Tibial nerve (tissue), 4 donors: ENCODE data around the gene RPS6KL1. TPM values are rescaled to one million over a fixed set of nuclear protein-coding genes. Genes with fewer than 3 reads are reported as not detected.

Source experiments
- DNase-seq, 2 donors: peaks; one replicate each; pipeline ENCODE4 v3.0.0-alpha.2; 2019; ENCODE audit warnings: low spot score in 2 of 2
- H3K27ac ChIP-seq, 4 donors: fragments of 200-600 bp; sonication (generic) in 3 of 4; one replicate each; pipeline ENCODE4 v1.5.1; 2017 to 2019; ENCODE audit warnings: mild to moderate bottlenecking in 1 of 4
- H3K27me3 ChIP-seq, 2 donors: fragments of 200-600 bp; sonication (generic) in 1 of 2; one replicate each; pipeline versions ENCODE4 v1.5.1 to v1.6.0; 2017 to 2019
- H3K36me3 ChIP-seq, 3 donors: fragments of 200-600 bp; sonication (generic); one replicate each; pipeline ENCODE4 v1.5.1; 2018 to 2019
- H3K4me1 ChIP-seq, 4 donors: fragments of 200-600 bp; sonication (generic) in 3 of 4; one replicate each; pipeline ENCODE4 v1.5.1; 2017 to 2019
- H3K4me3 ChIP-seq, 4 donors: fragments of 200-600 bp; sonication (generic) in 3 of 4; one replicate each; pipeline ENCODE4 v1.5.1; 2017 to 2019; ENCODE audit warnings: mild to moderate bottlenecking in 1 of 4, moderate library complexity in 1 of 4
- H3K9me3 ChIP-seq, 4 donors: fragments of 200-600 bp; sonication (generic) in 3 of 4; one replicate each; pipeline ENCODE4 v1.5.1; 2017 to 2019
- CTCF ChIP-seq, 5 experiments: fragments of 200-600 bp in 3 of 5; fragments of 450-650 bp in 2 of 5; sonication (generic) in 3 of 5; IDR thresholded peaks; one replicate each; pipeline ENCODE4 v1.5.1; 2016 to 2019; ENCODE audit warnings: antibody characterized with exemption in 5 of 5, mild to moderate bottlenecking in 3 of 5, moderate library complexity in 2 of 5
- EP300 ChIP-seq, 2 donors: sonication (generic); formaldehyde crosslinking; IDR thresholded peaks; one replicate each; pipeline ENCODE4 v1.6.1; 2017; ENCODE audit warnings: antibody characterized with exemption in 2 of 2, mild to moderate bottlenecking in 1 of 2
- POLR2A ChIP-seq, 2 donors: fragments of 450-650 bp; IDR thresholded peaks; one replicate each; pipeline ENCODE4 v1.6.1; 2017; ENCODE audit warnings: antibody characterized with exemption in 2 of 2, mild to moderate bottlenecking in 2 of 2, moderate library complexity in 2 of 2
- WGBS, 2 donors: methylation state at CpG; one replicate each; pipeline ENCODE4 v1.1.5; 2018; 5-methylcytosine and 5-hydroxymethylcytosine counted together
- total RNA-seq, 4 donors: library from RNA; depleted of rRNA; stranded (reverse); fragments of >200 nt; gene quantifications; one replicate each; pipeline ENCODE4 v1.1.0, GENCODE V29; 2016

The RPS6KL1 gene
- total RNA-seq, 4 donors from 2014 or later: 2.0 to 20.7 (median 7.7) TPM

DNA sequence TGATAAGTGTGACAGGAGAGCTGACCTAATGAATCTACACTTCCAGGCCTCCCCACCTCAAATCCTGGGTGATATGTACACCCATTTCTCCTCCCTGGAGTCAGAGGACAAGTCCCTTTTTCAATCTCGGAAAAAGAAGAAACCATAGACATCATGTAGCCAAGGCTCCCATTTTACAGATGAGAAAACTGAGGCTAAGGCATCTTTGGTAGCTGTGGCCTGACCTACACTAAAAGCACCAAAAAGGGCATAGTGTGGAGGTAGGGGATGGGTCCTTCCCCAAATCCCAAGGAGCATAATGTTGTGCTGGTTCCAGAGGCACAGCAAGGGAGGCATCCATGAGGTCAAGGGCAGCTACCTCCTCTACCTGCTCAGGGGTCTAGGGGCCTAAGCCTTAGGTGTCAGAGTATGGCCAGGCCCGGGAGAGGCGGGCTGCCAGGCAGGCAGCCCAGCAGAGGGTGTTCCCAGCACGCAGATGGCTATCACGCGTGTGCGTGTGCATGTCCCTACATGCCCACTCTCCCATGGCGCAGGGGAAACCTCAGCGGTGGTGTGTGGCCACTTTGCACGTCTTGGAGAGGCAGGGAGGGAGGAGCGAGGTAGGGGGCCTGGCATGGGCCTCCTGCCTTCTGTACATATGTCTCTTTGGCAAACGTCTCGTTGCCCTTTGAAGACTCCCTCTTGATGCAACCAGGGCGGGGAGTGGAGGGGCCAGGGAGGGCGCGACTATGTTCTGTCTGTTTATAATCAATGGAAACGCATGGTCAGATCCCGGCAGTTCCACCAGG lies 29.8 kb upstream of the RPS6KL1 start:
- no peak for DNase-seq
- H3K27ac ChIP-seq: no peak overlapping the region
- H3K4me3 ChIP-seq: peak overlapping the region in 1 of 4 donors; percentile 60
- H3K9me3 ChIP-seq: no peaks in the 10 kb centered on the region
- TF ChIP-seq POLR2A (IDR thresholded peaks at IDR 0.05) (no peak), CTCF (IDR thresholded peaks at IDR 0.05) (no peak), EP300 (IDR thresholded peaks at IDR 0.05) (no peak)
- peaks cover 0 to 14% (median 0%) of the 10 kb centered on the region in 3 donors for H3K36me3 ChIP-seq
- H3K4me1 ChIP-seq: peaks cover 0 to 46% (median 14%) of the 10 kb centered on the region in 4 donors
- 71 to 75% methylated on average over 15 to 16 of the region's 18 CpGs for WGBS, 2 donors
- no peaks in the 10 kb centered on the region for H3K27me3 ChIP-seq

DNA sequence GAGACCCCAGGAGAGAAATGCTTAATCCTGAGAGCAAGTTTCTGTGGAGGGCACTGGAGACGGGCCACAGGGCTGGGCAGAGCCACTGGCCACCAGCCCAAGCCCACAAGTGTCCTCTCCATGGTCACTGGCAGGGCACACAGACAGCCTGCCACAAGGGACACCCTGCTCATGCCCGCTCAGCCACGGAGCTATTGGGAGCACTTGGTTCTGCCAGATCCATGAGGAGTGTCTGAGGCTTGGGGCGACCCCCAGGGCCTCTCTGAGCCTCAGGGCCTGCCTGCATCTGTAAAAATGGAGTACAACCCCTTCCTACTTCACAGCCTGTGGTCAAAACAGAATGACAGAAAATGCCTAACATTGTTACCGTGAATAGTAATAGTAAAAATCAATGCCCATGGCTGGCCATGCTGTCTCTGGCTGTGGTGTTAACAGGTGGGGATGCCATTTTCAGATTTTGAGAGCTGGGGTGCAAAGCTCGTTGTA lies 29.2 kb upstream of the RPS6KL1 start:
- WGBS, 2 donors: 80 to 89% methylated on average over 2 to 5 of the region's 6 CpGs
- no peaks in the 10 kb centered on the region for H3K27me3 ChIP-seq
- H3K27ac ChIP-seq: peak overlapping the region in 1 of 4 donors; percentile 11
- TF ChIP-seq EP300 (IDR thresholded peaks at IDR 0.05) (no peak), CTCF (IDR thresholded peaks at IDR 0.05) (no peak), POLR2A (IDR thresholded peaks at IDR 0.05) (no peak)
- H3K4me3 ChIP-seq: peak overlapping the region in 1 of 4 donors; percentile 60
- no peaks in the 10 kb centered on the region for H3K9me3 ChIP-seq
- H3K4me1 ChIP-seq: peaks cover 0 to 46% (median 14%) of the 10 kb centered on the region in 4 donors
- DNase-seq: no peak
- peaks cover 0 to 15% (median 0%) of the 10 kb centered on the region in 3 donors for H3K36me3 ChIP-seq

- Histone ChIP-seq H3K4me1 (peaks cover 0 to 52% (median 14%) of the 10 kb centered on the region in 4 donors), H3K27ac (peak overlapping the region in 1 of 4 donors; percentile 11), H3K4me3 (peak overlapping the region in 1 of 4 donors; percentile 60), H3K9me3 (no peaks in the 10 kb centered on the region), H3K27me3 (no peaks in the 10 kb centered on the region), H3K36me3 (peaks cover 0 to 15% (median 0%) of the 10 kb centered on the region in 3 donors)
- TF ChIP-seq CTCF (IDR thresholded peaks at IDR 0.05) (no peak), POLR2A (IDR thresholded peaks at IDR 0.05) (no peak), EP300 (IDR thresholded peaks at IDR 0.05) (no peak)
- WGBS, 2 donors: 57 to 70% methylated on average over 12 to 15 of the region's 15 CpGs
- no peak for DNase-seq
These were observed 28.6 kb upstream of the RPS6KL1 start for GRCh38 chr14:74951443-74952179.

DNA sequence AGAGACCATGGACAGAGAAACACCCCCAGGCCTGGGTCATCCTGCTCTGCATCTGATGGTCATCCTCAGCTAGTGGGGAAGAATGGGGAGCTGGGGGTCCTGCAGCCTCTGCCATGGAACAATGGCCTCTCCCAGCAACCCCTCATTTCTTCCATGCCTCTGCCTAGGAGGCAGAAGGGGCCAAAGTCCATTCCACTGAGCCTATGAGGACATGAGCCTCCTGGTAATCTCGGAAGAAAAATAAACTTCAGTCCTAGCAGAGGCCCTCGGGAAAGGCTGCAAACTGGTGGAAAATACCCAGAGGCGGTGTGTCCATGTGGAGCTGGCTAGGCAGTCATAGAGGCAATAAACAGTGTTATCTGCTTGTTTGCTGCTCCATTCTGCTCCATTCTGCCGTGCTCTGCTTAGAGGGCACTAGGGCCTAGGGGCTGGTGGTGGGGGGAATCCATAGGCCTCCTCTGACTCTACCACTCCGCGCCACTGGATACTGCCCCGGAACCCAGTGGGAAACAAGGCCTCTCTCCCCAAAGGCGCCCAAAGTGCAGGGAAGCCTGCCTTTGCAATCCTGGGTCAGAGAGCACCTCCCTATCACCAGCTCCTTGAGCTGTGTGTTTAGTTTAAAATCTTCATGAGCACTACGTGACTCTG lies 27.9 kb upstream of the RPS6KL1 start:
- no peak overlapping the region for H3K27ac ChIP-seq
- H3K4me3 ChIP-seq: no peak overlapping the region
- H3K27me3 ChIP-seq: no peaks in the 10 kb centered on the region
- peaks cover 0 to 53% (median 14%) of the 10 kb centered on the region in 4 donors for H3K4me1 ChIP-seq
- peaks cover 0 to 15% (median 0%) of the 10 kb centered on the region in 3 donors for H3K36me3 ChIP-seq
- TF ChIP-seq POLR2A (IDR thresholded peaks at IDR 0.05): no peak
- no peak for TF ChIP-seq CTCF (IDR thresholded peaks at IDR 0.05)
- WGBS, 2 donors: 82% methylated on average over 9 of the region's 9 CpGs
- no peaks in the 10 kb centered on the region for H3K9me3 ChIP-seq
- no peak for DNase-seq
